HG03039 (cell line): ENCODE measurements around the gene ILK.
A peak's percentile ranks its signal among the peaks of the same experiment; 100 is the strongest.

ENCODE experiments used
- ATAC-seq: cut with Tn5 transposase; IDR thresholded peaks from one replicate; pipeline ENCODE4 v1.9.1; 2021; ENCODE audit warnings: mild to moderate bottlenecking, moderate library complexity; ENCODE audit not compliant: unreplicated experiment

The ILK gene

GRCh38 chr11:6604790-6605189 lies 1.2 kb downstream of the ILK start:
- no peak for ATAC-seq

GRCh38 chr11:6606471-6607189 lies 3.1 kb downstream of the ILK start:
- ATAC-seq = peak; percentile 35

DNA sequence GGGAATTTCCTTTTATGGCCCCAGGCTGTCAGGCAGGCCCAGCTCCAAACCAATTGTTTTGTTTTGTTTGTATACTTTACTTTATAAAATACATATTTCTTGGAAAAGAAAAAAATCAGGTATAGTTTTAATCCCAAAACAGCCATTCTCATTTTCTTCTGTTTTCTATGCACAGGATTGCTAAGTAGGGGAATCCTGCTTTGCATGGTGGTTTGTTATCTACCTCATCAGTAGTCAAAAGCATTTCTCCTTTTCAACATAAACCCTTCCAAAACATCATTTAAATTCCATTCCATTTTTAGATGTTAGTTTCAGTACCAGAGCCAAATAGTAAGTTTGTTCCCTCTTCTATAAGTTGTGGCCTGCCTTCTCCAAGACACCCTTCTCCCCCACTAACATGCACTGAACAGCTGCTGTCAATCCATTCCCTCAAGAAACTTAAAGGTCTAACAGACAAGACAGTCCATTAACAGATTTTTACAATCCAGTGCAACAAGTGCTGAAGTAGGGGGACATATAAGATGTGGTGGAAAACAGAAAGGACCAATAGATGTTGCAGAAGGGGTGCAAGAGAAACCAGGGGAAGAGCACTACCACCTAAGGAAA lies 3.7 kb downstream of the ILK start:
- ATAC-seq = no peak

- ATAC-seq = no peak
Observed at GRCh38 chr11:6608011-6608410, 4.4 kb downstream of the ILK start.

DNA sequence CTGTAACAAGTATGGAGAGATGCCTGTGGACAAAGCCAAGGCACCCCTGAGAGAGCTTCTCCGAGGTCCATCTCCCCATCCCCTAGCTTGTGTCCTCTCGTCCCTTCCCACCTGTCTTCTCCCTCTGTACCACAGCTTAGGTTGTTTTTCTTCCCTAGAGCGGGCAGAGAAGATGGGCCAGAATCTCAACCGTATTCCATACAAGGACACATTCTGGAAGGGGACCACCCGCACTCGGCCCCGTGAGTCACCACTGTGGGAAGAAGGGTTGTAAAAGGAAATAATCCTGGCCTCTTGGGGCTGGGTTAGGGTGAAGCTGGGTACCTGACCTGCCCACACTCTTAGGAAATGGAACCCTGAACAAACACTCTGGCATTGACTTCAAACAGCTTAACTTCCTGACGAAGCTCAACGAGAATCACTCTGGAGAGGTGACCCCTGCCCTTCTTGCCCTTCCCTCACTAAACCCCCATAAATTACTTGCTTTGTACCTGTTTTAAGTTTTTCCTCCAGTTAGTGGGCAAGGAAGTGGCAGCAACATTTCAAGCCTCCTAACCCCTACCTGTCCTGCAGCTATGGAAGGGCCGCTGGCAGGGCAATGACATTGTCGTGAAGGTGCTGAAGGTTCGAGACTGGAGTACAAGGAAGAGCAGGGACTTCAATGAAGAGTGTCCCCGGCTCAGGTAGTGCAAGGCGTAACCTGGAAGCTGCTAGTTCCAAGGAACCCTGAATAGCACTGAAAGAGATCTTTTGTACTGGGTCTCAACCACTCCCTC lies 5.3 kb downstream of the ILK start:
- ATAC-seq = no peak

- no peak for ATAC-seq
Observed at GRCh38 chr11:6609502-6610015, 6.0 kb downstream of the ILK start.

DNA sequence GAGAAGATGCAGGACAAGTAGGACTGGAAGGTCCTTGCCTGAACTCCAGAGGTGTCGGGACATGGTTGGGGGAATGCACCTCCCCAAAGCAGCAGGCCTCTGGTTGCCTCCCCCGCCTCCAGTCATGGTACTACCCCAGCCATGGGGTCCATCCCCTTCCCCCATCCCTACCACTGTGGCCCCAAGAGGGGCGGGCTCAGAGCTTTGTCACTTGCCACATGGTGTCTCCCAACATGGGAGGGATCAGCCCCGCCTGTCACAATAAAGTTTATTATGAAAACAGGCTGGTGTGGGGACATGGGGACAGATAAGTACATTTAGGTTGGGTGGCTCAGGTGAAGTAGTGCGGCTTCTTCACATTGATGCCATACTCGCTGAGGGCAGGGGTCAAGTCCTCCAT lies 7.0 kb downstream of the ILK start:
- ATAC-seq = no peak

DNA sequence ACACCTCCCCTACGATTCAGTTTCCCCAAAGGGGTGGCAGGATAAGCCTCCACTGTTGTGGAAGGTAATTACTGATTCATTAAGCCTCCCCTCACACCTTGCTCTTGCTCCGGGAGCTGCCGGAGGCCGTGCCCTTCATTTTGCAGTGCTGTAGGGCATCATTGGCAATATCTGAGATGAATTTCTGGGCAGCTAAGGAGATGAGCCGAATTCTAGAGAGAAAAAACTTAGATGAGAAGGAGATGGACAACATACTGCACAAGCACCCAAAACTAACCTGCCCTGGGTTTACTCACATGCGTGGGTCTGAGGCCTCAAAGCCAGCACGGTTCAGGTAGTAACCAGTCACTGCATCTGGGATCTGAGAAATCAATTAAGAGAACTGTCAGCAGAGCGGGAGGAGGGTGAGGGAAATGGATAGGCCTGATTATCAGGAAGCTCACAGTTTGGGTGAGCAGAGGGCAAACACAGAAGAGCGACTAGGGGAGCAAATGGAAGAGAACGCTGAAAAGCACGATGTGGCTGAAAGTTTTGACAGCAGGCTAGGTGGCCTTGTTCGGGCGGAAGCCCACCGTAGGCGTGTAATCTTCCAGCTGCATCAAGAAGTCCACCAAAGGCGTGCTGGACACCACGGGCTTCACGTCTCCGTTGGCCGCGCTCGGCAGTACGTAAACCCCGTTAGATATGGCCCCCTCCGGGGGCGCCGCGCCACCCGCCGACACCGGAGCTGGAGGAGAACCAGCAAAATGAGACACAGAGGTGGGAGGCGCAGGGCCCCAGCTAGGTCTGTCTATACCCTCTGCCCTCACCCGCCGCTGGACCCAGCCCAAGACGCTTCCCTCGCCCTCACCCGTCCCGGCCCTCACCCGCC lies 7.8 kb downstream of the ILK start:
- no peak for ATAC-seq

DNA sequence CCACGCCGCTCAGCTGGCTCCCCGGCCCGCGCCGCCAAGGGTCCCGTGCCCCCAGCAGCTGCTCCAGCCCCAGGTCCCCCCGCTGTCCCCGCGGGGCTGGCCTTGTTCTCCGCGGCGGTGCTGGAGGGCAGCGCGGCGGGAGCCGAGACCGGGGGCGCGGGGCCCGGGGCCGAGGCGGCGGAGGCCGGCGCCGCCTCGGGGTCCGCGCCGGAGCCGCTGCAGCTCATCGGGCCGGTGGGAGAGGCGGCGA lies 8.3 kb downstream of the ILK start:
- peak; percentile 10 for ATAC-seq

- ATAC-seq = peak; percentile 86
Observed at GRCh38 chr11:6612213-6613041, 8.9 kb downstream of the ILK start, which contains the start of gene TAF10. TAF10 (minus strand) TSS chr11:6612216; CDS start chr11:6612189, 27 bp downstream.

DNA sequence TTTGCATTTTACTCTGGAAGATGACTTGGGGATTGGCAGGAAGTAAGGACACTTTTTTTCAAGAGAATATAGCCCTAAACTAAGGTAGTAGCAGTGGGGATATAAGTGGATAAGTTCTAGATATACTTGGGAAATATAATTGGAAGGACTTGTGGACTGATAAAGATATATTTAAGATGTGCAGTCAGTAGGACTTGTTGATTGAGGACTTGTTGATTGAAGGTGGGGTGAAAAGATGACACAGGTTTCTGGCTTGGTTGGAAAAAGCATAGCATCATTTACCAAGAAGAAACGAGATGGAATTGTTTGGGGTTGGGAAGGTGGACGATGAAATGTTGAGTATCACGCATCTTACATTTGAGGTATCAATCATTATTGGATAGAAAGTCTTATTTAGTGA lies 9.9 kb downstream of the ILK start:
- ATAC-seq = no peak

- no peak for ATAC-seq
Observed at GRCh38 chr11:6614446-6614845, 10.9 kb downstream of the ILK start.

DNA sequence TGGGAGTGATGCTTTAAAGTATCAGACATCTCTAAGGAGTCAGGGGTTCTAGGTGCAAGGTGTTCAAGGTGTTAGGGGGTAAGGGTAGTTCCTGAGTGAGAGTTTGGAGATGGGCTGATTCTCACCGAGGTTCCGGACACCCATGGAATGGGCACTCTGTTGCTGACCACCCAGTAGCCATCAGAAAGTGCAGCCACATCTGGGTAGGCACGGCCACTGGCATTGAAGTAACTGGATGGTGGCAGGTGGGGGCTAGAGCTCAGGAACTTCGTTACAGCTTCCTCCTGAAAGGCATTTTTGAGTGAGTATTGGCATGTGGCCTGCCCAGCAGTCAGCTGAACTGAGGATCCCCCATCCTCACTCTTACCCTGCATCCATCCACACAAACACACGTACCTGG lies 11.5 kb downstream of the ILK start:
- ATAC-seq = no peak

DNA sequence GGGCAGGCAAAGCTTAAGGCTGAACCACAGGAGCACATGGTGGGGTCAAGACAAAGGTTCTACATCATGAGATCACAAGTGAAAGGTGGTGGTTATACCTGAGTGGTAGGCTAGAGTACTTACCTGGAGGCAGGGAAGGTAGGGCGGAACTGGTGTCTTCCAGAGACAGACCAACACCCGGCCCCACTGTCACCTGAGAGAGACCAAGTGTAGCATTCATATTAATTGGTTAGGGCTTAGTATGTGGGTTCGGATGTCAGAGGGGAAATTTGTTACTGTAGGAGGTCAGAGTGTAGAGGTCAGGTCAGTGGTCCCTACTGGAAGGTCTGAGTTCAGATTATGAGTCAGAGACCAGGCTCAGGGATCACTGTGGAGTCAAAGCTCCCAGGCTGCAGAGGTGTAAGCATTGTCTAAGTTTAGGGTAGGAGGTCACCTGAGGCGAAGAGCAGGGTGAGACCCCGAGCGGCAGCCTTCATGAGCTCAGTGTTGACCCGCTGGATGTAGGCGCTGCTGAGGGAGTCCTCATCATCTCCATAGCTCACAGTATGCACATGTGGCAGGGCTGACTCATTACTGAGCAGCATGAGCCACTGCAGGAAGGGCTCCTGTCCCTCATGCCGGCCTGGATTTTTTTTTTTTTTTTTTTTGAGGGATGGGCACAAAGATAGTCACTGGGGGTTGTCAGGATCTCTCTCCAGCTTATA lies 12.5 kb downstream of the ILK start:
- no peak for ATAC-seq

- ATAC-seq = no peak
Observed at GRCh38 chr11:6616596-6617250, 13.1 kb downstream of the ILK start.

DNA sequence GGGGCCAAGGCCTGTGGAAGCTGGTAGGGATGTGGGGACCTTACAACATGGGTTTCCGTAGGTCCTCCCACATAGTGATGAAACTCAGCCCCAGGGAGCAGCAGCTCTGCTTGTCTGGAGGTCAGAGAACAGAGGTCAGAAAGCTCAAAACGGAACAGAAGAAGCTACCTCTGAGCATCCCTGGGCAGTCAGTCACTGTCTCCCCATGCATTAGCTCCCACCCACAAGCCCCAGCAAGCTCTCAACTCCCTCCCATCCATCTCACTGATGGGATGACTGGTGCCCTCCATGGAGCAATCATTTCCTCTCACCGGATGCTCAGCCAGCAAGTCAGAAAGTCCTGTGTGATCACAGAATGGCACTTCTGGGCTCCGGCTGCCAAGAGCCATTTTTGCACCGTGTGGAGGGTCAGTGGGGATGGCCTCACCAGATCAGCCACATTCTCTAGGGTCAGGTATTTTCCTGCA lies 13.8 kb downstream of the ILK start:
- ATAC-seq = no peak

GRCh38 chr11:6618117-6619003 lies 14.8 kb downstream of the ILK start:
- peak; percentile 10 for ATAC-seq
